ENCODE results near the gene TMCC1.

TMCC1 gene

GRCh38 chr3:129623447-129624118 lies 269.9 kb downstream of the TMCC1 start:
- Histone ChIP-seq H3K36me3 (ENCODE audit: control insufficient read depth, insufficient read depth, low read length) (no peaks in the 10 kb centered on the region), H3K27me3 (ENCODE audit: control insufficient read depth, insufficient read depth, low read length) (no peaks in the 10 kb centered on the region), H3K9ac (ENCODE audit: low read depth, low read length) (no peak overlapping the region), H3K4me3 (ENCODE audit: low read depth, low read length) (no peak overlapping the region), H3K4me1 (ENCODE audit: control insufficient read depth, insufficient read depth, low read length) (peaks cover 7% of the 10 kb centered on the region), H3K9me3 (ENCODE audit: control insufficient read depth, insufficient read depth, low read length) (no peaks in the 10 kb centered on the region)

GRCh38 chr3:129622933-129623332 lies 270.6 kb downstream of the TMCC1 start:
- no peaks in the 10 kb centered on the region for H3K27me3 ChIP-seq (ENCODE audit: control insufficient read depth, insufficient read depth, low read length)
- no peak overlapping the region for H3K9ac ChIP-seq (ENCODE audit: low read depth, low read length)
- H3K4me3 ChIP-seq (ENCODE audit: low read depth, low read length): no peak overlapping the region
- no peaks in the 10 kb centered on the region for H3K36me3 ChIP-seq (ENCODE audit: control insufficient read depth, insufficient read depth, low read length)
- no peaks in the 10 kb centered on the region for H3K9me3 ChIP-seq (ENCODE audit: control insufficient read depth, insufficient read depth, low read length)
- peaks cover 7% of the 10 kb centered on the region for H3K4me1 ChIP-seq (ENCODE audit: control insufficient read depth, insufficient read depth, low read length)

DNA sequence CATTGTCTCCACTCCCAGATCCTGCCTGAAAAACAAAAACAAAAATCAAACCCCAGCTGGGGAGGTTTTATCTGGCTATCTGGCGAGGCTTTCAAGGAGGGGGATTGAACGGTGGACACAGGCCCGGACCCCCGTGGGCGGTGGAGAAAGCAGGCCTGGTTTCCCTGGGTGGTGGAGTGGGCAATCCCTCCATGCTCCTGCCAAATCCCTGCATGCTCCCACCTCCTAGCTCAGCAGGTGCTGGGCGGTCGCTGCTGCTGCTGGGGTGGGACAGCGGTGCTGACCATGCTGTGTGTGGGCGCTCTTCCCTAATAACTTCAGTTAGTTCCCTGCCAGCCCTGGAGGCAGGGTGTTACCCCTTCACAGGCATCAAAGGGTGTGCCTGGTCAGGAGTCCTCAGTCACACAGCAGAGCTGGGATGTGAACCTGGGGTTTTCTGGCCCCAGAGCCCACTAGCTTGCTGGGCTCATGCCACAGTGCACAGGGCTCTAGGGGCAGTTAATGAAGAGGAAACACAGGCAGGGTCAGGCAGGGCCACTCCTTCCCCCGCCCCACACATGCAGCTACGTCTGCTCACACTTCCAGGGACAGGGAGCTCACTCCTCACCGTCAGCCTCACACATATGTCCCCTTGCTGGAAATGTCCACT lies 271.2 kb downstream of the TMCC1 start:
- no peaks in the 10 kb centered on the region for H3K9me3 ChIP-seq (ENCODE audit: control insufficient read depth, insufficient read depth, low read length)
- no peak overlapping the region for H3K9ac ChIP-seq (ENCODE audit: low read depth, low read length)
- no peaks in the 10 kb centered on the region for H3K36me3 ChIP-seq (ENCODE audit: control insufficient read depth, insufficient read depth, low read length)
- peaks cover 7% of the 10 kb centered on the region for H3K4me1 ChIP-seq (ENCODE audit: control insufficient read depth, insufficient read depth, low read length)
- no peaks in the 10 kb centered on the region for H3K27me3 ChIP-seq (ENCODE audit: control insufficient read depth, insufficient read depth, low read length)
- no peak overlapping the region for H3K4me3 ChIP-seq (ENCODE audit: low read depth, low read length)

- H3K9ac ChIP-seq (ENCODE audit: low read depth, low read length): no peak overlapping the region
- peaks cover 7% of the 10 kb centered on the region for H3K4me1 ChIP-seq (ENCODE audit: control insufficient read depth, insufficient read depth, low read length)
- no peaks in the 10 kb centered on the region for H3K36me3 ChIP-seq (ENCODE audit: control insufficient read depth, insufficient read depth, low read length)
- no peaks in the 10 kb centered on the region for H3K9me3 ChIP-seq (ENCODE audit: control insufficient read depth, insufficient read depth, low read length)
- H3K4me3 ChIP-seq (ENCODE audit: low read depth, low read length): no peak overlapping the region
- H3K27me3 ChIP-seq (ENCODE audit: control insufficient read depth, insufficient read depth, low read length): no peaks in the 10 kb centered on the region
Measured at GRCh38 chr3:129621626-129622225, 271.8 kb downstream of the TMCC1 start.

- Histone ChIP-seq H3K4me1 (ENCODE audit: control insufficient read depth, insufficient read depth, low read length) (peaks cover 3% of the 10 kb centered on the region), H3K9me3 (ENCODE audit: control insufficient read depth, insufficient read depth, low read length) (no peaks in the 10 kb centered on the region), H3K27me3 (ENCODE audit: control insufficient read depth, insufficient read depth, low read length) (no peaks in the 10 kb centered on the region), H3K9ac (ENCODE audit: low read depth, low read length) (no peak overlapping the region), H3K36me3 (ENCODE audit: control insufficient read depth, insufficient read depth, low read length) (no peaks in the 10 kb centered on the region), H3K4me3 (ENCODE audit: low read depth, low read length) (no peak overlapping the region)
Measured at GRCh38 chr3:129620828-129621559, 272.5 kb downstream of the TMCC1 start.

DNA sequence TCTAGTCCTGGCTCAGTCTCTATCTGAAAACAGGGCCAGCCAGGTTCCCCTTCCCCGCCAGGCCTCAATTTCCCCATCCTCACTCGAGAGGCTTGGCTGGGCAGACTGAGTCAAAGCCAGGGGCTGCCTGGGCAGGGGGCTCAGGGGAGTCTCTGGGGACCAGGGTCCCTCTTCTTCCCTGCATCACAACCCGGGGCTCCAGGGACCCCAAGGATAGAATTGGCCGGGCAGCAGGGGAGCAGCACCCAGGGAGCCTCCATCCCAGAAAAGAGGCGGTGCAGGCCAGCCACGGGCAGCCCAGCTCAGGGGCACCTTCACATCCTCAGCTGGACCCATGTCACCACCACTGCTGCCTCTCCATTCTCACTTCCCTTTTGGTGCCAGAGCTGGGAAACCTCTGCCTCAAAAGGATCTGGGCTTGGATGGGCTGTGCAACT lies 273.8 kb downstream of the TMCC1 start:
- H3K4me1 ChIP-seq (ENCODE audit: control insufficient read depth, insufficient read depth, low read length): no peaks in the 10 kb centered on the region

DNA sequence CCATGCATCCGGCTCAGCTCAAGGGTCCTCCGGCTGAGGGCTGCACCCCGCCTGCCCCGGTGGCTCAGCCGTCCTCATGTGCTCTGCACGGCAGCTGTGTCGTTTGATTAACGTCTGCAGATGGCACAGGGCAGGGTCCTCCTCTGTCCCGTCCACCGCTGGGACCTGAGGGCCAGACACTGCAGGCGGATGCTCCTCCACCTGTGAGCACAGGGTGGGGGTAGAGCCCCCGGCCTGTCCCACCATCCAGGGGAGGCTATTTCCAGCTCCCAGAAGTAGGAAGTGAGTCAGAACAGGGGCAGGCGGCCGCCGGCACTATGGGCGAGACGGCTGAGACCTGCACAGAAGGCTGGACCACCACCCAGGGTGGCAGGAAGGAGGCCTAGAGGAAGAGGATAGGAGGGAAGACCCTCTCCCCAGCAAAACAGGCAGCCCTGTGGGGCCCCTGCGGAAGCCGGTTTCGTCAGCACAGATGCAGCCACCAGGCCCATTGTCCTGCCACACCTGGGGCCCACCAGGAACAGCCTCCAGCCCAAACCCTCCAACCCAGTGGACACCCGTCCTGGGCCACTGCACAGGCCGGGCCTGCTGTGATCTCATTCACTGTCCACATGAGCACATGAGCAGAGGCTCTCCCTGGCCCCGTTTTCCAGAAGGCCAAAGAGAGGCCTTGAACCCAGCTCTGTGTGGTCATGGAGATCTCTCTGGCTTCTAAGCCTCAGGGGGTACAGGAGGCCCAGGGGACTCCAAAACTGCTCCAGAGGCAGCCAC lies 274.4 kb downstream of the TMCC1 start:
- H3K4me1 ChIP-seq (ENCODE audit: control insufficient read depth, insufficient read depth, low read length): no peaks in the 10 kb centered on the region
- H3K9me3 ChIP-seq (ENCODE audit: control insufficient read depth, insufficient read depth, low read length): no peaks in the 10 kb centered on the region
- H3K9ac ChIP-seq (ENCODE audit: low read depth, low read length): no peak overlapping the region
- no peaks in the 10 kb centered on the region for H3K36me3 ChIP-seq (ENCODE audit: control insufficient read depth, insufficient read depth, low read length)
- no peak overlapping the region for H3K4me3 ChIP-seq (ENCODE audit: low read depth, low read length)
- H3K27me3 ChIP-seq (ENCODE audit: control insufficient read depth, insufficient read depth, low read length): no peaks in the 10 kb centered on the region

More for the DNA sequence above, 273.8 kb downstream of the TMCC1 start:
- Histone ChIP-seq H3K27me3 (ENCODE audit: control insufficient read depth, insufficient read depth, low read length) (no peaks in the 10 kb centered on the region), H3K9me3 (ENCODE audit: control insufficient read depth, insufficient read depth, low read length) (no peaks in the 10 kb centered on the region), H3K4me3 (ENCODE audit: low read depth, low read length) (no peak overlapping the region), H3K36me3 (ENCODE audit: control insufficient read depth, insufficient read depth, low read length) (no peaks in the 10 kb centered on the region), H3K9ac (ENCODE audit: low read depth, low read length) (no peak overlapping the region)

- no peaks in the 10 kb centered on the region for H3K36me3 ChIP-seq (ENCODE audit: control insufficient read depth, insufficient read depth, low read length)
- no peaks in the 10 kb centered on the region for H3K4me1 ChIP-seq (ENCODE audit: control insufficient read depth, insufficient read depth, low read length)
- no peak overlapping the region for H3K4me3 ChIP-seq (ENCODE audit: low read depth, low read length)
- H3K9me3 ChIP-seq (ENCODE audit: control insufficient read depth, insufficient read depth, low read length): no peaks in the 10 kb centered on the region
- H3K27me3 ChIP-seq (ENCODE audit: control insufficient read depth, insufficient read depth, low read length): no peaks in the 10 kb centered on the region
- no peak overlapping the region for H3K9ac ChIP-seq (ENCODE audit: low read depth, low read length)
Measured at GRCh38 chr3:129618186-129618820, 275.2 kb downstream of the TMCC1 start.

DNA sequence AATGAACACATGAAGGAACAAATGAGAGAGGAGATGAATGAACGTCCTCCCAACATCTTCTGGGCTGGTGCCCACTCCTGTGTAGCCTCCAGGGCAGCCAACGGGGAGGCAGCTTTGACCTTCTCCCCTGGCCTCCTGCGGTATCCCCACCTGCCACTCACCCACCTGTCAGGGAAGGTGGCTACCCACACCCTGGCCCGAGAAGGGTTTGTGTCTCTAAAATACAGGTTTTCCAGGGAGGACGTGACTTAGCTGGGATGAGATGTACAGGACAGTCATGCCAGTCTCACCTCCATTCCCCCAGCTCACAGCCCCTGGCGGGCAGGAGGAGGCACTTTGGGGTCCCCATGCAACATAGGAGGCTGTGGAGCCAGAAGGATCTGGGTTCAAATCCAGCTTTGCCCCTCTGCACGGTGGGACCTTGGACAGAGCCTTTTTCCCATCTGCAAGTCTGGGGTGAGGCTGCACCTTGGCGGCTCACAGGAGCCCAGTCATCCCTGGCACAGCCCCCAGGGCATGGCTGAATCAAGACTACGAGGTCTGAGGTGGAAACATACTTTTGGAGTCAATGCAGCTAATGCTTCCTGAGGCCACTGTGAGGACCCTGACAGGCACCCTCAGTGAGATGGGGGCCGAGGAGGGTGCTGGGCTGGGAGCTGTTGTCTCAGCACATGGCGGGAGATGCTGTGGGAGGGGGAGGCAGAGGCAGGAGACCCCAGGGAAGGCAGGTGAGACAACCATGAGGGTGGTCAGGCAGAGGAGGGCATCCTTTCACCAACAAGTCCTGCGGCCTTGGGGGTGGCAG lies 275.9 kb downstream of the TMCC1 start:
- no peaks in the 10 kb centered on the region for H3K36me3 ChIP-seq (ENCODE audit: control insufficient read depth, insufficient read depth, low read length)
- no peaks in the 10 kb centered on the region for H3K27me3 ChIP-seq (ENCODE audit: control insufficient read depth, insufficient read depth, low read length)
- H3K4me3 ChIP-seq (ENCODE audit: low read depth, low read length): no peak overlapping the region
- H3K9ac ChIP-seq (ENCODE audit: low read depth, low read length): no peak overlapping the region
- H3K4me1 ChIP-seq (ENCODE audit: control insufficient read depth, insufficient read depth, low read length): no peaks in the 10 kb centered on the region
- H3K9me3 ChIP-seq (ENCODE audit: control insufficient read depth, insufficient read depth, low read length): no peaks in the 10 kb centered on the region

DNA sequence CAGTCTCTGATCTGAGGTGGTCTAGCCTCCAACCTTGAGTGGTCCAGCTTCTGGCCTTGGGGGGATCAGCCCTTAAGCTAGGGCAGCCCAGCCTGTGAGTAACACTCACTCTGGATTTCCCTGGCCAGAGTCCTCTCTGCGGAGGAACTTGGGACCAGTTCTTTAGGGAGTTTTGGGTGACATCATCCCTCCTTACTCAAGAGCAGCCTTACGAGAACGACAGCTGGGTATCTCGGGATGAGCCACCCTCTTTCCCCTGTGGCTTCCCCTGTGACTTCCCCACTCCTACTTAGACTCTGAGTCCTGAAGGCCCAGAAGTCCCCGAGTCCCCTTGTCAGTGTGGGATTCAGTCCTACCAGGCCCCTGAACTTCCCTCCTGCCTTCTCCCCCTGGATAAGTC lies 276.8 kb downstream of the TMCC1 start:
- no peaks in the 10 kb centered on the region for H3K27me3 ChIP-seq (ENCODE audit: control insufficient read depth, insufficient read depth, low read length)
- H3K4me3 ChIP-seq (ENCODE audit: low read depth, low read length): no peak overlapping the region
- no peak overlapping the region for H3K9ac ChIP-seq (ENCODE audit: low read depth, low read length)
- no peaks in the 10 kb centered on the region for H3K9me3 ChIP-seq (ENCODE audit: control insufficient read depth, insufficient read depth, low read length)
- no peaks in the 10 kb centered on the region for H3K4me1 ChIP-seq (ENCODE audit: control insufficient read depth, insufficient read depth, low read length)
- H3K36me3 ChIP-seq (ENCODE audit: control insufficient read depth, insufficient read depth, low read length): no peaks in the 10 kb centered on the region
